SIG-M5 (cell line): ENCODE measurements around the gene OR51I1.

Experiments used
- DNase-seq: peaks from one replicate; lab custom pipeline; 2025; lab: John Stamatoyannopoulos, UW

The OR51I1 gene

DNA sequence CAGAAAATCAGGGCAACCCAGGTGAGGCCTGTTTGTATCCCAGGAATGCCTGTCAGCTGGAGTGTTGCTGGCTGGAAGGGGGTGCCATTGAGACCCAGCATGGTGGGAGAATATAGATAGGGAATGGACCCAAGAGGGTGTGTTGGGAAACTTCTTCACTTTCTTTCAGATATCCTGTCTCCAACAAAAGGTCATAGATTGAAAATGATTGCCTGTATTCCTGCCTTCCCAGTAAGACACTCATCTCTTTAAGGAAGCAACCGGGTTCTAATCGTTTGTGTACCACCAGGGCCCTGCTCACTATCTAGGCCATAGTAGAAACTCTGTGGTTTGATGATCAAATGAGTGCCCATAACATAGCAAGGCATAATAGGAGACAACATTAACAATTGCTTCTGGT is at the start of gene OR51I1:
Gene OR51I1 (minus strand): TSS at position 101 of the 400 bp plus-strand sequence. CDS start 0 bp downstream, at position 101.
- no peak for DNase-seq

- no peak for DNase-seq
Measured at GRCh38 chr11:5489576-5490357, 48.5 kb upstream of the OR51I1 start.

GRCh38 chr11:5488798-5489399 is 47.6 kb upstream of the OR51I1 start:
- no peak for DNase-seq

- no peak for DNase-seq
Measured at GRCh38 chr11:5488385-5488784, 47.1 kb upstream of the OR51I1 start, which contains the start of gene OR52D1. Gene OR52D1, plus strand, starts transcription at chr11:5488685. Its CDS starts 22 bp downstream, at chr11:5488707.

DNA sequence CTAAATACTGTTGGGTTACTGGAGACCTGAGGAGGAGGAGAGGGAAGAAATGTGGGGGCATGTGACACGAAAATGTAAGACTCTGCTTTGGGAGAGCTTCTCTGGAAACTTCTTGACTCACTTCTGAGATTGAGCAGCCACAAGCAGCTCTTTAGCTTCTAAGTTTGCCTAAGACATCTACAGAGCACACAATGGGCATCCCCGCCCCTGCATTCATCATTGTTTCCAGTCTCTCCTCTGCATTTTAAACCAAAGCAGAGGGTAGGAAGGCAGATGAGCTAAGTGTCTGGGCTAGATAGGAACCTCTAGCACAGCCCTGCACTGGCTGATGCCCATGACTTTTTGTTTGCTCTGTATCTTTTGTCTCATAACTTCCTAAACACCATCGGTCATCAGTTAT is 45.1 kb upstream of the OR51I1 start:
- no peak for DNase-seq

DNA sequence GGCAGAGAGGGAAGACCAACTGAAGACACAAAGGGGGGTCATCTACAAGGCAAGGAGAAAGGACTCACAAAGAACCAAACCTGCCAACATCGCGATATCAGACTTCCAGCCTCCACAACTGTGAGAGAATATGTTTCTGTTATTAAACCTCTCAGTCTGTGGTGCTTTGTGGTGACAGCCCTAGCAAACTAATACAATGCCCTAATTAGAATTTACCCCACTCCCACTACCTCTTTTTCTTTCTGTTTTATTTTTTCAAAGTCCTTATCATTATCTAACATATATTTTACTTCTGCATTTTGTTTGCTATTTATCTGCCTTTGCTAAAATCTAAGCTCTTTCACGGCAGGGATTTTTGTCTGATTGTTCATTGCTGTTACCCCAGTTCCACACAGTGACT is 44.7 kb upstream of the OR51I1 start:
- no peak for DNase-seq

DNA sequence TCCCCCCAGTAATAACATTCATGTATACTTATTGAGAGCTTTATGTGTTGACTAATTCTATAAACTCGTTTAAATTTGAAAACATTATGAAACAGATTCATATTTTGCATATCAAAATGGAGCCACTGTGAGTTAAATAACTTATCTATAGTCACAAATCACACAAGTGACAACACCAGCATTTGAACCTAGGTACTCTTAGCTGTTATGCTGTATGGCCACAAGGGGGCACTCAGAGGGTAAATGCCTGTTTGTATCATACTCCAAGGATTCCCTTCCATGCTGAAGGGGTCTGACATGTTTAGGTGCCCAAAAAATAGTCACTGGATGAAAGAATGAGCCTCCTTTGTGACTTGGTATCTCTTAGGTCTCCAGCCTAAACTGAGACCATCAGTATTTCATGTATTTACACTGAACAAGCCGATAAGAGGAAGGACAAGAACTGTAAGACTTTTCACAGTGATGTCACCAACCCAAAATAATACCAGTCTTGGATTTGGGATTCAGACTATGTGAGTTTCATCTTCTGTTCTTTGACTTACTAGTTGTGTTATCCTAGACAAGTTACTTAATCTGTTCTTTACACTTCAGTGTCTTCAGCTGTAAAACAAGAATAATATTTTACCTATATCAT is 35.0 kb upstream of the OR51I1 start:
- no peak for DNase-seq

DNA sequence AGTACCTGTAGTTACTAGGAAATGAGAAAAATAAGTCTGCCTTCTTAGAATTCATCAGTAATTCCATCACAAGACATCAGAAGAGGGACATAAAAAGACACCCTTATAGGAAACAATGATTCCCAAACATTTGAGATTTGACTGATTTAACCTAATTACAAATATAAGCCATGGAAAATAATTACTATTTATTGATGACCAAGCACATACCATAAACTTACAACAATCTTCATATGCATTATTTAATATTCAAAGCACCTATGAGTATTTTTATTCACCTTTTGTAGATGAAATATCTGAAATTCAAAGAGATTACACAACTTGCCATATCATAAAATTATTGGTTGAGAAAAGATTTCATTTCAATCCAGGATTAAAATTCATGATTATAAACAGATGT is 32.6 kb upstream of the OR51I1 start:
- DNase-seq, result no peak

DNA sequence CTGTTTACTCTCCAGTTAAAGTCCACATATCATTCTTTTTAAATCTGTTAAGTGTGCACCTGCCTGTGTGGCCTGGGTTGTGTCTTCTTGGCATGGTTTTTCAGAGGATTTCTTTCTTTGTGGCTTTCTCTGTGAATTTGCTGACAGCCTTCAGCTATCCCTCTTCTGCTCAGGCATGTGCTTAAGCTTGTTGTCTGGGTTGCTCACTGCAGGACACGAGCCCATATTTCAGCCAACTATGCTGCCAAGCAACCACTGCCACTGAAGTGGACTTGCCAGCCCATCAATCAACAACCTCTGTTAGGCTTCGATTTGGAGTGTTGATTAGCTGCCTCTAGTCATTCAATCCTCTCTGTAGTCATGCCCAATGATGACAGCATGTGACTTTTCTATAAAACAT is 26.2 kb upstream of the OR51I1 start:
- DNase-seq, result no peak

DNA sequence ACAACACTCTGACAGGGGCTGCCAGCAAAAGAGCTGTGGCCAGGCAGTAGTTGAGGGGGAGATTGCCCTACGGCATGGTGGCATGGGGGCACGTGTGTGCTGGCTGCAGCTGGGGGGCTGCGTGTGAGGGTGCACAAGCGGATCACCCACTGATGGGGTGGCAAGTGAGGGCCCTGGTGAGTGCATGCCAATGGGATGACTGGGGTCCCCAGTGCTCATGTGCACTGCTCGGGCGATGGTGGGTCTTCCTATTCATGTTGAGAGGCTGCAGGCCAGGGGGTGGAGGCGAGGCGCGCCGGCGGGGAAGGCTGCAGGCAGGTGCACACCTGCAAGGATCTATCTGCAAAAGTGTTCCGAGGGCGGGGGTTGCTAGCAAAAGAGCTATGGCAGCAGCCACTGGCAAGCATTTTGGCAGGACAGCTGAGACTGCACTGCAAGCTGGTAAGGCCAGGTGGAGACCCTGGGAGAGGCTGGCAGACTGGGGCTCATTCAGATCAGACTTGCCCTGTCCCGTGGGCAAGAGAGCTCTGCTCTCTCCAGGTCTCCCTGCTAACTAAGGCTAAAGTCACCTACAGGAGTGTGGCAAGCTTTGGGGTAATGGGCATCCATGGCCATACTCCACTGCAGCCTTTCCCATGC is 19.8 kb upstream of the OR51I1 start:
- DNase-seq, result no peak

DNA sequence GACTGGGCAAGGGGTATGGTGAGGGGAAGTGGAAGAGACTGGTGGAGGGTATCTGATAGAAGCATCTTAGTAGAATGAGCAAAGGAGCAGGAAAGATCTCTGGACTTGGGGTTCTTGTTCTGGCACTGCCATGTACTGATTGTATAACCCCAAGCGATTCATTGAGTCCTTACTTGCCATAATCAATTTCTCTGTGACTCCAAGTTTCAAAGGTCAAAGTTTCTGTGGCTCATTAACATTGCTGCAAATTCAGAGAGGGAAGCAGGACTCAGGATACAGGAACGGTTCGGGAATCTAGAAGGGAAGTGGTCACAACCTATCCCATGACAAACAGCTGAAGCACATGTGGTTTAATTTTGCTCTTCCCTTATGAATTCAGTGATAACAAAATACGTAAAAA is 8.1 kb upstream of the OR51I1 start:
- DNase-seq, result no peak

- DNase-seq, result no peak
Measured at GRCh38 chr11:5449023-5449422, 7.7 kb upstream of the OR51I1 start, which contains the start of gene OR51I2. Gene OR51I2, plus strand, starts transcription at chr11:5449323. Its CDS starts 4,166 bp downstream, at chr11:5453489.

- DNase-seq, result no peak
Measured at GRCh38 chr11:5443835-5444393, 2.6 kb upstream of the OR51I1 start.

- DNase-seq, result no peak
Measured at GRCh38 chr11:5423131-5423530, 18.2 kb downstream of the OR51I1 start.

- DNase-seq, result no peak
Measured at GRCh38 chr11:5421811-5422210, 19.5 kb downstream of the OR51I1 start, which contains the start of gene OR51Q1. Gene OR51Q1, plus strand, starts transcription at chr11:5422111. Its CDS starts 90 bp downstream, at chr11:5422201.

DNA sequence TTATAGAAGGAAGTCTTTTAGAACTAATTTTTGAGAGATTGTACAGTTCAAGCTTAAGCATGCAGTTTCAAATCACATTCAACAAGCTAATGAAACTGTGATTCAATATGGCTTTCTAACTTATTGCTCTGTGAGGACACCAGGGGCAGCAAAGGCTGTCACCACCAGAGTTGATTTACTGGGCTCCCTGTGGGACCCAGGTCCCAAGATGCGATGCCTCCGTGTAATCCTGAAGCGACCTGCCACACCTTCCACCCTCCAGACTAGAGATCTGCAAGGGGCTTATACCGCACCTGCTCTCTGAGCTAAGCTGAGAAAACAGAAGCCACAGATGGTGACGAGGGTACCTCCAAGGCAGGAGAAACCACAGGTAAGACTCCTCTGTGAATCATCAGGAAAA is 20.3 kb downstream of the OR51I1 start:
- no peak for DNase-seq

DNA sequence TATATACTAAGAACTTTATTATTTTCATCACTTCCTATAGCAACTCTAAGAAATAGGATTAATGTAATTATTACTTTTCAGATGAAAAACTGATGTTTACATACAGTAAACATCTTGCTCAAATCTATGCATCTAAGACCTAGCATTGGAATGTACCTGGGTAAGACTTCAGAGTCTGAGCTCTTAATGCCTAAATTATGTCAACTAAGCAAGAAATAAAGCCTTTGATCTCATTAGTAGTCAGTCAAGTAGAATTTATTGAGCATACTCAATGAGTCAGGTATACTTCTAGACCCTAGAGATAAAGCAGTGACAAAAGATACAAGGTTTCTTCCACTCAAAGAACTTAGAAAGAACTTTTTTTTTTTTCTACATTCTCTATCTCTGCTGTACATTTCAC is 36.1 kb downstream of the OR51I1 start:
- DNase-seq, result no peak

GRCh38 chr11:5398936-5399335 is 42.4 kb downstream of the OR51I1 start:
- DNase-seq, result no peak

- no peak for DNase-seq
Measured at GRCh38 chr11:5394091-5394490, 47.2 kb downstream of the OR51I1 start.
